Suprapubic skin (tissue), 4 donors: ENCODE data around the gene TXN2. TPM values are rescaled to one million over a fixed set of nuclear protein-coding genes. Genes with fewer than 3 reads are reported as not detected.
A peak's percentile ranks its signal among the peaks of the same experiment; 100 is the strongest.

Source experiments
- DNase-seq, 2 donors: peaks; one replicate each; pipeline ENCODE4 v3.0.0-alpha.2; 2019; ENCODE audit warnings: low spot score in 2 of 2
- H3K27ac ChIP-seq: fragments of 200-600 bp; sonication (generic); one replicate; pipeline ENCODE4 v1.5.1; 2019
- H3K27me3 ChIP-seq: fragments of 200-600 bp; sonication (generic); one replicate; pipeline ENCODE4 v1.5.1; 2019
- H3K36me3 ChIP-seq: fragments of 200-600 bp; sonication (generic); one replicate; pipeline ENCODE4 v1.5.1; 2019
- H3K4me1 ChIP-seq: fragments of 200-600 bp; sonication (generic); one replicate; pipeline ENCODE4 v1.5.1; 2019
- H3K4me3 ChIP-seq: fragments of 200-600 bp; sonication (generic); one replicate; pipeline ENCODE4 v1.5.1; 2019; ENCODE audit warnings: mild to moderate bottlenecking
- H3K9me3 ChIP-seq: fragments of 200-600 bp; sonication (generic); one replicate; pipeline ENCODE4 v1.5.1; 2019
- CTCF ChIP-seq, 2 donors: fragments of 200-600 bp in 1 of 2; fragments of 450-650 bp in 1 of 2; sonication (generic) in 1 of 2; IDR thresholded peaks; one replicate each; pipeline ENCODE4 v1.5.1; 2016 to 2019; ENCODE audit warnings: antibody characterized with exemption in 2 of 2, mild to moderate bottlenecking in 1 of 2, moderate library complexity in 1 of 2
- EP300 ChIP-seq: sonication (generic); formaldehyde crosslinking; IDR thresholded peaks from one replicate; pipeline ENCODE4 v1.6.1; 2017; ENCODE audit warnings: antibody characterized with exemption
- POLR2A ChIP-seq, 2 donors: fragments of 450-650 bp; IDR thresholded peaks; one replicate each; pipeline ENCODE4 v1.6.1; 2017; ENCODE audit warnings: antibody characterized with exemption in 2 of 2, mild to moderate bottlenecking in 2 of 2, moderate library complexity in 2 of 2
- POLR2AphosphoS5 ChIP-seq, 3 donors: sonication (generic); formaldehyde crosslinking; IDR thresholded peaks; one replicate each; pipeline ENCODE4 v1.6.1; 2017; ENCODE audit warnings: antibody characterized with exemption in 3 of 3
- WGBS: methylation state at CpG from one replicate; pipeline ENCODE4 v1.1.5; 2018; 5-methylcytosine and 5-hydroxymethylcytosine counted together
- total RNA-seq, 4 donors: library from RNA; depleted of rRNA; stranded (reverse); fragments of >200 nt; gene quantifications; one replicate each; pipeline ENCODE4 v1.1.0, GENCODE V29; 2016

TXN2 gene
- total RNA-seq, 4 donors from 2014 or later = 50.7 to 73.5 (median 61.3) TPM

GRCh38 chr22:36460202-36460601, 21.2 kb downstream of the TXN2 start:
- H3K36me3 ChIP-seq = no peaks in the 10 kb centered on the region
- no peaks in the 10 kb centered on the region for H3K27me3 ChIP-seq
- no peaks in the 10 kb centered on the region for H3K9me3 ChIP-seq
- TF ChIP-seq EP300 (no peak), POLR2A (IDR thresholded peaks at IDR 0.05) (no peak), CTCF (IDR thresholded peaks at IDR 0.05) (no peak), POLR2AphosphoS5 (IDR thresholded peaks at IDR 0.05) (no peak)
- no peak for DNase-seq
- H3K27ac ChIP-seq = no peak overlapping the region
- 99% methylated on average over 8 of the region's 8 CpGs for WGBS
- no peak overlapping the region for H3K4me3 ChIP-seq
- H3K4me1 ChIP-seq = peaks cover 28% of the 10 kb centered on the region

- TF ChIP-seq CTCF (IDR thresholded peaks at IDR 0.05) = no peak
- no peak for TF ChIP-seq POLR2AphosphoS5 (IDR thresholded peaks at IDR 0.05)
- no peak for TF ChIP-seq POLR2A (IDR thresholded peaks at IDR 0.05)
- TF ChIP-seq EP300 = no peak
- H3K36me3 ChIP-seq = no peaks in the 10 kb centered on the region
- H3K27me3 ChIP-seq = no peaks in the 10 kb centered on the region
- 68% methylated on average over 12 of the region's 14 CpGs for WGBS
- no peaks in the 10 kb centered on the region for H3K9me3 ChIP-seq
- H3K4me1 ChIP-seq = peaks cover 29% of the 10 kb centered on the region
- no peak for DNase-seq
- peak overlapping the region; percentile 13 for H3K27ac ChIP-seq
- H3K4me3 ChIP-seq = no peak overlapping the region
These were observed 23.6 kb downstream of the TXN2 start for GRCh38 chr22:36457688-36458450.

GRCh38 chr22:36456464-36456845, 25.0 kb downstream of the TXN2 start:
- Histone ChIP-seq H3K27ac (no peak overlapping the region), H3K36me3 (no peaks in the 10 kb centered on the region), H3K4me1 (peaks cover 35% of the 10 kb centered on the region), H3K4me3 (no peak overlapping the region), H3K27me3 (no peaks in the 10 kb centered on the region), H3K9me3 (no peaks in the 10 kb centered on the region)
- 96% methylated on average over 12 of the region's 12 CpGs for WGBS
- DNase-seq = no peak
- TF ChIP-seq CTCF (IDR thresholded peaks at IDR 0.05) = no peak
- TF ChIP-seq EP300 = no peak
- no peak for TF ChIP-seq POLR2A (IDR thresholded peaks at IDR 0.05)
- TF ChIP-seq POLR2AphosphoS5 (IDR thresholded peaks at IDR 0.05) = no peak

GRCh38 chr22:36455571-36456463, 25.6 kb downstream of the TXN2 start:
- Histone ChIP-seq H3K9me3 (no peaks in the 10 kb centered on the region), H3K27ac (peak overlapping the region; percentile 80), H3K4me1 (peaks cover 41% of the 10 kb centered on the region), H3K36me3 (no peaks in the 10 kb centered on the region), H3K4me3 (peak overlapping the region; percentile 58), H3K27me3 (no peaks in the 10 kb centered on the region)
- no peak for TF ChIP-seq POLR2A (IDR thresholded peaks at IDR 0.05)
- no peak for TF ChIP-seq POLR2AphosphoS5 (IDR thresholded peaks at IDR 0.05)
- TF ChIP-seq EP300 = no peak
- TF ChIP-seq CTCF (IDR thresholded peaks at IDR 0.05) = no peak
- no peak for DNase-seq
- WGBS = 68% methylated on average over 17 of the region's 21 CpGs
